DLD1 (cell line): ENCODE measurements around the gene AP2A2.

Experiments
- in situ Hi-C: cut with HindIII; loops from 2 replicates; pipeline ENCODE4 v1.10.0; 2017; ENCODE audit warnings: low sequenced_read_pairs

The AP2A2 gene

GRCh38 chr11:925496-926301, at the start of gene AP2A2:
TSS of gene AP2A2 (plus strand) at chr11:925870. CDS start at chr11:926022, 152 bp downstream.
- in situ Hi-C loops: no loop called here

GRCh38 chr11:876545-876944, 49.1 kb upstream of the AP2A2 start:
- in situ Hi-C loops: no loop called here

GRCh38 chr11:877565-877964, 48.1 kb upstream of the AP2A2 start:
- in situ Hi-C loops: no loop called here

- in situ Hi-C loops: no loop called here
Measured at GRCh38 chr11:880447-880846, 45.2 kb upstream of the AP2A2 start.

GRCh38 chr11:882596-882995, 43.1 kb upstream of the AP2A2 start:
- in situ Hi-C loops: no loop called here

GRCh38 chr11:883527-883926, 42.1 kb upstream of the AP2A2 start:
- in situ Hi-C loops: no loop called here

GRCh38 chr11:884578-885070, 41.0 kb upstream of the AP2A2 start:
- in situ Hi-C loops: no loop called here

- in situ Hi-C loops: no loop called here
Measured at GRCh38 chr11:886568-886967, 39.1 kb upstream of the AP2A2 start.

- in situ Hi-C loops: no loop called here
Measured at GRCh38 chr11:887589-887988, 38.1 kb upstream of the AP2A2 start.

GRCh38 chr11:888310-889212, 37.1 kb upstream of the AP2A2 start:
- in situ Hi-C loops: no loop called here

- in situ Hi-C loops: no loop called here
Measured at GRCh38 chr11:889257-889656, 36.4 kb upstream of the AP2A2 start.

- in situ Hi-C loops: no loop called here
Measured at GRCh38 chr11:889687-890475, 35.8 kb upstream of the AP2A2 start.

- in situ Hi-C loops: no loop called here
Measured at GRCh38 chr11:890794-891540, 34.7 kb upstream of the AP2A2 start.

- in situ Hi-C loops: no loop called here
Measured at GRCh38 chr11:893008-893654, 32.5 kb upstream of the AP2A2 start.

GRCh38 chr11:894575-895201, 31.0 kb upstream of the AP2A2 start:
- in situ Hi-C loops: no loop called here

- in situ Hi-C loops: no loop called here
Measured at GRCh38 chr11:895331-896110, 30.1 kb upstream of the AP2A2 start.

GRCh38 chr11:897253-898142, 28.2 kb upstream of the AP2A2 start:
- in situ Hi-C loops: no loop called here

- in situ Hi-C loops: no loop called here
Measured at GRCh38 chr11:898143-898511, 27.5 kb upstream of the AP2A2 start.
